DMS 273 (cell line): ENCODE results near the gene RAPGEF5.
"Not testable (repeated sequence)": the region's sequence is repeated elsewhere in the genome, so short reads cannot be mapped to it uniquely, and the experiment has no call there.

Experiments
- DNase-seq: peaks from one replicate; lab custom pipeline; 2025; ENCODE audit not compliant: unreplicated experiment; lab: John Stamatoyannopoulos, UW

RAPGEF5 gene

DNA sequence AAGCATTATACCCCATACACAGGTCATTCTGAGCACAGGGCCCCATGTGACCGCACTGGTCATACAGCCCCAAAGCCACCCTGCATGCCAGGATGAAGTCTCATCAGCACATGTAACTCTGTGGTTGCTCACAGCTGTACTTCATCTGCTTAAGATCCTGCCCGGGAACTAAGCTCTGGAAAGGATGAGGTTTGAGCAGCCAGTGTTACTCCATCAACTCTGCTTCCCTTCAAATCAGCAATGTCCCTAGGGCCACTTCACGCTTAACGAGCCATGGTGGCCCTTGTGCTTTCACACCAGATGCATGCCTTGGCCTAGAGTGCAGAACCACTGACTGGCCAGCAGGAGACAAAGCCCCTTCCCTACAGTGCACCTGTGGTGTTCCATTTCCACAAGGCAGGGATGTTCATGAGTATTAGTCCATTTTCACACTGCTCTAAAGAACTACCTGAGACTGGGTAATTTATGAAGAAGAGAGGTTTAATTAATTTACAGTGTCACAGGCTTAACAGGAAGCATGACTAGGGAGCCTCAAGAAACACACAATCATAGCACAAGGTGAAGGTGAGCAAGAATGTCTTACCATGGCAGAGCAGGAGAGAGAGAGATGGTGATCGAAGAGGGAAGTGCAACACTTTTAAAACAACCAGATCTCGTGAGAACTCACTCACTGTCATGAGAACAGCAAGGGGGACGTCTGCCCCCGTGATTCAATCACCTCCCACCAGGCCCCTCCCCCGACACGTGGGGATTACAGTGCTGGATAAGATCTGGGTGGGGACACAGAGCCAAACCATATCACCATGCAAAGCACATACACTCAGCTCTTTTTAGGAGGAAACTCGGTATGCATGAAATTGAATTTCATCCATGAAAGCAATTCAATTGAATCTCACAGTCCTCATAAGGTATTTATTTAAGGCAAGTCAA, 262.3 kb downstream of the RAPGEF5 start:
- peak; percentile 16 for DNase-seq

DNA sequence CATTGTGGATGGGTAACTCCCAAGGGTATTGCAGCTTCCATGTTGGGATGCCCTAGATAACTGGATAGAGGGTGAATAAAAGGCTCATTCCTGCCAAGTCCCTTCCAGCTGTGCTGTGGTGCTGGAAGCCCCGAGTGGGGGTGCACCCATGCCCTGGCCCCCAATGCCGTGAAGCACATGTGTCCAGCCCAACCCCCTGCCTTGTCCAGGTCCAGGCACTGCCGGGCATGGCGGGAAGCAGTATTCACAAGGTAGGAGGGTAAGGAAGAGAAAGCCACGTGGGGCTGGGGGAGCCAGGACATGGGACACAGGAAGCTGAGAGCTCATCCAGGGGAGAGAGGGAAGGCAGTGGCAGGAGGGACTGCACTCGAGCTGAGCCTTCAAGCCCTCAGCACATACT, 263.0 kb downstream of the RAPGEF5 start:
- DNase-seq = no peak

DNA sequence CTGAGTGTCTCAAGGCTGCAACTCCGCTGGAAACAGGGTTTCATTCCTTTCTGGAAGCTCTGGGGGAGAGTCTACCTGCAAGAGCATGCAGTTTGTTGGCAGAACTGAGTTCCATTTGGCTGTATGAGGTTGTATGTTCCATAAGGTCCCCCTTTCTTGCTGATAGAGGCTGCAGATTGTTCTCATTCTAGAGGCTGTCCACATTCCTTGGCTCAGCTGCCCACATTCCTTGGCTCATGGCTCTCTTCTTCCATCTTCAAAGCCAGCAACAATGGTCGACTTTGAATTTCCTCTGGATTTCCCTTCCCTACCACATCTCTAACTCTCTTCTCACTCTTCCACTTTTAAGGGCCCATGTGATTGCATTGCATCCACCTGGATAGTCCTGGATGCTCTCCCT, 264.0 kb downstream of the RAPGEF5 start:
- no peak for DNase-seq

DNA sequence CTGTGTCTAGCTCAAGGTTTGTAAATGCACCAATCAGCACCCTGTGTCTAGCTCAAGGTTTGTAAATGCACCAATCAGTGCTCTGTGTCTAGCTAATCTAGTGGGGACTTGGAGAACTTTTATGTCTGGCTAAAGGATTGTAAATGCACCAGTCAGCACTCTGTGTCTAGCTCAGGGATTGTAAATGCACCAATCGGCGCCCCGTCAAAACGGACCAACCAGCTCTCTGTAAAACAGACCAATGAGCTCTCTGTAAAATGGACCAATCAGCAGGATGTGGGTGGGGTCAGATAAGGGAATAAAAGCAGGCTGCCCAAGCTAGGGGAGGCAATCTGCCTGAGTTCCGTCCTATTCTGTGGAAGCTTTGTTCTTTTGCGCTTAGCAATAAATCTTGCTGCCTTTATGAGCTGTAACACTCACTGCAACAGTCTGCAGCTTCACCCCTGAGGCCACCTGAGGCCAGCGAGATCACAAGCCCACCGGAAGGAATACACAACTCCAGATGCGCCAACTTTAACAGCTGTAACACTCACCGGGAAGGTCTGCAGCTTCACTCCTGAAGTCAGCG, 265.9 kb downstream of the RAPGEF5 start:
- not testable (repeated sequence) for DNase-seq

DNA sequence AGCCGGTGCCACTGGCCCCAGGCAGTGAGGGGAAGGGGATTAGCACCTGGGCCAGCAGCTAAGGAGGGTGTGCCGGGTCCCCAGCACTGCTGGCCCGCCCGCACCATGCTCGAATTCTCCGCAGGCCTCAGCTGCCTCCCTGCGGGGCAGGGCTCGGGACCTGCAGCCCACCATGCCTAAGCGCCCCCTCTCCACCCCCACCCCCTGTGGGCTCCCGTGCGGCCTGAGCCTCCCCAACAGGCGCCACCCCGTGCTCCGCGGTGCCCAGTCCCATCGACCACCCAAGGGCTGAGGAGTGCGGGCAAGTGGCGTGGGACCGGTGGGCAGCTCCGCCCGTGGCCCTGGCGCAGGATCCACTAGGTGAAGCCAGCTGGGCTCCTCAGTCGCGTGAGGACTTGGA, 266.4 kb downstream of the RAPGEF5 start:
- DNase-seq = no peak

DNA sequence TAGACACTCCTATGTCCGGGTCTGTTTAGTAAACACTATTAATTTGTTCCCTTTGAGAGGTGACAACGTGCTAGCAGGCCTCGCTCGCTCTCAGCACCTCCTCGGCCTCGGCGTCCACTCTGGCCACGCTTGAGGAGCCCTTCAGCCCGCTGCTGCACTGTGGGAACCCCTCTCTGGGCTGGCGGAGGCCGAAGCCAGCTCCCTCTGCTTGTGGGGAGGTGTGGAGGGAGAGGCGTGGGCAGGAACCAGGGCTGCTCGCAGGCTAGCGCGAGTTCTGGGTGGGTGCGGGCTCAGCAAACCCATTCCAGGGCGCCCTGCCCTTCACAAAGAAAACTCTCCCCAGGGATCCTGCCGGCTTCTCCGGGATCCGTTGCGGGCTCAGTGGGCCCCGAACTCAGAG, 266.8 kb downstream of the RAPGEF5 start:
- no peak for DNase-seq

DNA sequence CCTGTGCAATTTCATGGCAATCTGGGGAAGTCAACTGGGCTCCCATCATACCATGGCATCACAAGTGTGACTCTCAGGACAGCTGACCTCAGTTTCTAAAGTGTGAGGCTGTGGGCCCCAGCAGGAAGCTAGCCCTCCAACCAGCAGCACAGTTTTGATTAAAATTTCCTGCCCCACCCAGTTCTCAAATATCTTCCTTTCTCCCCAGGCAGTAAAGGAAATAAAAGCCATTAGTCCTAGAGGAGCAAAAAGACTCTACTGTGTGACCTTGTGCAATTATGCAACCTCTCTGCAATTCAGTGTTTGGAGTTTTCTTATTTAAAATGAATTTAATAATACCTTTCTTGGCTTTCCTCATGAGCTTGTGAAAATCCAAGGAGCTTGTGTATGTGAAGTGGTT, 268.1 kb downstream of the RAPGEF5 start:
- no peak for DNase-seq

DNA sequence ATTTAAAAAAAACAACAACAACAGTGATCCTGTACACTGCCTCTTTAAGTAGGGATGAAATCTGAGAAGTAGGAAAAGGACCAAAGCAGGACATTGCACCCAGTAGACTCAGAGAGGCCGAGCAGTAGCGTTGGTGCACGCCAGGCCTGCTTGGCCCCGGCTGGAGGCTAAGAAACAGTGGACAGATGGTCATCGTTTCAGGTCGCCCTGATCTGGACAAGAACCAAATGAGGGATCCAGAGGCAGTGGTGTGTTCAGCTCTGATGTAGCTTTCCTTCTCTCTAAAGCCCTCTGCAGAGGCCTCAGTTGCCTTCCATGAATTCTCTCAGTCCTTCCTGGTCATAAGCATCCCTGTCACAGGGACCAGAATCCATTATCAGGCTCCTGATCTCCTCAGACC, 269.1 kb downstream of the RAPGEF5 start:
- DNase-seq = peak; percentile 19

DNA sequence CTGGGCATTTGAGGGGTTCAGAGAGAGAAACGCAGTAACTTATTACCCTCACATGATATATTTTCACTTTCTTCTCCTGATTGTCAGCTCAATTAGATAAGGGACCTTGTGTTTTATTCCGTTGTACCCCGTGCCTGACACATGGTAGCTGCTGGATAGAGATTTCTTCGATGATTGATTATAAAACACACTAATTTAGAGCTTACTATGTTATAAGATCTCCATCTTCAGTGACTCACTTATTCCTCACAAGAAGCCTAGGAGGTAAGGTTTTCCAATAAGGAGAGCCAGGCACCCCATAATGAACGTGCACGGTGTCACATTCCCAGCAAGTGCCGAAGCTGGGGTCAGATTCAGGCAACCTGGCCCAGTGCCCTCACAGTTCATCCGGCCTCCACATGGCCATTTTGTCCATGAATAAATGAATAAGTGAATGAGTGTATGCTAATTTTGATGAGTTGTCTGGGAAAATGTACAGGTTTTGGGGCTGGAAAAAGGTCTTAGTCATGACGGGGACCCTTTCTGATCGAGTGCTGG, 273.2 kb downstream of the RAPGEF5 start:
- peak; percentile 61 for DNase-seq

DNA sequence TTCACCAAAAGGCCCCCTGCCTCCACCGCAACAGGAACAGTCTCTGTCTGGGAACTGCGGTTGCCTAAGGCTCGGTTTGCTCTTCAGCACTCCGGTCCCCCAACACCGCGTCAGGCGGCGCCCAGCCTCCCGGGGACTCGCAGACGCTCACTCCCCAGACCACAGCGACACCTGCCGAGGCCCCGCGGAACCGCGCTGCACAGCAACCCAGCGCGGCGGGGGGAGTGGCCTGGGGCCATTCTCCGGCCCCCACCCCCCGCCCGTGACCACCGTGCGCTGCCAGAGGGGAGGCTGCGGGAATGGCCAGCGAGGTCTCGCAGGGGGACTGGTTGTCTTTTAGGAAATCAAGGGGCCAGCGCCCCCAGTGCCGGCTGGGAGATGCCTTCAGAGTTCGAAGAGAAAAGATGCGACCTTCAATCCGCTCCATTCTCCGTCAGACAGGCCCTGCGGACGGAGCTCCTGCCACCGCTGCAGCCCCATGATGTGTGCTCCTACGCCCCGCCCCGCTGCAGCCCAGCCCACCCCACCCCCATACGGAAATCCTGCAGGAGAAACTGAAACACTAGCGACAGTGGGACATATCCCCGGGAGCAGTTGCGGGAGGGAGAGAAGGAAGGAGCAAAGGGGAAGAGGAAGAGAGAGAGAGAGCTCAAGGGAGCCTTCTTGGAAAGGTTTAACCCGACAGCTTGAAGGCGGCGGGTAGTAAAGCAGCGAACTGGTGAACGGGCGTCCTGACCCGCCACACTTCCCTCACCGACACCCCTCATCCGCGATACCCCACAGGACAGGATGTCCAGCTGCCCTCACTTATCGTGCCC, 273.9 kb downstream of the RAPGEF5 start:
- DNase-seq = peak; percentile 97

DNA sequence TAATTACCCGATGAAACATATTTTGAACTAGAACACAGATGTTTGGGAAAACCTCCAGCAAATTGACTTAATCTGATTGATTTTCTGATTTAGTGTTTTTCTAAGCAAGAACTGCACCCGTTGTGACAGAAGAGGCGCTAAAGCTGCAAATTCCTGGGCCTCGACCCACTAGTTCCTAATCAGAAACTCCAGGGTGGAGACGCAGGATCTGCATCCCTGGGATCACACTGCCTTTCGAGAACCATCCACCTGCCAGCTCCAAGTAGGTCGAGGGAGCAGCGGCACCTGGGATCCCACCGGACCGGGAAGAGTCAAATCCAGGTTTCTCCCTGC, 274.4 kb downstream of the RAPGEF5 start:
- no peak for DNase-seq

DNA sequence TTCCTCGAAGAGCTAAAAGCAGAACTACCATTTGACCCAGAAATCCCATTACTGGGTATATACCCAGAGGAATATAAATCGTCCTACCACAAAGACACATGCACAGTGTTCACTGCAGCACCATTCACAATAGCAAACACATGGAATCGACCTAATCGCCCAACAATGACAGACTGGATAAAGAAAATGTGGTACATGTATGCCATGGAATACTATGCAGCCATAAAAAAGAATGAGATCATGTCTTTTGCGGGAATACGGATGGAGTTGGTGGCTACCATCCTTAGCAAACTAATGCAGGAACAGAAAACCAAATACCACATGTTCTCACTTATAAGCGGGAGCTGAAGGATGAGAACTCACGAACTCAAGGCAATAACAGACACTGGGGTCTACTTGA, 276.7 kb downstream of the RAPGEF5 start:
- not testable (repeated sequence) for DNase-seq

DNA sequence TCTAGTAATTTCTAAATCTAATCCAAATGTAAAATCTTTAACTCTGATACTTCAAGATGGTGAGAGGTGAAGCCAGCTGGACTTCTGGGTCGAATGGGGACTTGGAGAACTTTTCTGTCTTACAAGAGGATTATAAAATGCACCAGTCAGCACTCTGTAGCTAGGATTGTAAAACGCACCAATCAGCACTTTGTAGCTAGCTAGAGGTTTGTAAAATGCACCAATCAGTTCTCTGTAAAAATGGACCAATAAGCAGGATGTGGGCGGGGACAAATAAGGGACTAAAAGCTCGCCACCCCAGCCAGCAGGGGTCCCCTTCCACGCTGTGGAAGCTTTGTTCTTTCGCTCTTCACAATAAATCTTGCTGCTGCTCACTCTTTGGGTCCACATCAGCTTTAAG, 278.1 kb downstream of the RAPGEF5 start:
- DNase-seq = not testable (repeated sequence)

DNA sequence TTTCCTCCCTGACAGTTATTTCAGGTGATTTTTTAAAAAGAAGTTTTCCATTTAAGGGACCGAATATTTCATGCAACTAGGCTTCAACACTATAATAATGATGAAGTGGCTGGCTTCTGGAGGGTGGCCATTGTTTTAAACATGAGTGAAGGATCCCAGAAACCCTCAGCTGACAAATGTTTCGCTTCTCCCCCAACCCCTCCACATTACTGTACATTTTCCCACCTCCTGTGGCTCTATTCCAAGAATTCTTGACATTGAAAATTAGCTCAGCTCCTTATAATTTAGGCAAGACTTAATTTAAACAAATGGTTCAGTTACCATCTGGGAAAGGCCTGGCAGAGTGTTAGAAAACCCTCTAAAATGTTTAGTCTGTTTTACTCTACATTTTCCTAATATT, 281.4 kb downstream of the RAPGEF5 start:
- DNase-seq = peak; percentile 22

DNA sequence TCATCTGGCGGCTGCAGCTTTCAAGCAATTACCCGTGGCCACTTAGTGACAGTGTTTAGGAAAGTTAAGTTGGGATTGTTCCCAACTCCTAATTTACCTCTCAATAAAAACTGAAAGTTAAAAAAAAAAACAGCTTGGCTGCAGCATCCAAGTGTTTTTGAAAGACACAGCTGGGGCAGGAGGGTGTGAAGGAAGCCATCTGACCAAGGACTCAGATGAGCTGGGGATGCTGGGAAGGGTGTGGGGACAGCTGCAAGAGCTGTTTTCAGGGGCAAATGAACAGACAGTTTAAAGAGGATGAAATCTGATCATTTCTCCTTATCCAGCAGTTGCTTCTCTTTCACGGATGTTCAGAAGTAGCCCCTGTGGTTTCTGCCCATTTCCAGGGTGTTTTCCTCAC, 282.1 kb downstream of the RAPGEF5 start:
- peak; percentile 37 for DNase-seq
